ENCODE results near the gene OPA1. TPM values are rescaled to one million over a fixed set of nuclear protein-coding genes. Genes with fewer than 3 reads are reported as not detected.
A peak's percentile ranks its signal among the peaks of the same experiment; 100 is the strongest.
"Not testable (repeated sequence)": the region's sequence is repeated elsewhere in the genome, so short reads cannot be mapped to it uniquely, and the experiment has no call there.

Gene OPA1
- total RNA-seq, 8 experiments from 2014 or later, result 58.8 to 99.1 (median 65.8) TPM

DNA sequence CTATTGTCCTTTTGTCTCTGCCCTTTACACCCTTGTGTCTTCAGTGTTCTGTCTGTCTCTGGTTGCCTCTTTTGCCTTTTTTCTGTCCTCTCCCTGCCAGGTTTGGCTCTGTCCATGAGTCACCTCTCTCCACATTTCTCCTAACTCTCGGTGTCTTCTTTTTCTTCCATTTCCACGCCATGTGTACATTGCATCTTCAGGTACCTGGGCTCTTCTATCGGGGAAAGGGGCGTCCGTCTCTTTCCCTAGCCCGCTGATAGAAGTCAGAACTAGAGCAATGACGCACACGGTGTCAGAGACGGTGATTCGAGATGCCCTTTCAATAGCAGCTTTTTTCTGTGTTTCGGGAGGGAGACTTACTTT is 641 bp downstream of the OPA1 start:
- ATAC-seq (replicated peaks in 6 of 8), result peak in 5 of 8 experiments; percentile 0 to 2 (median 1)
- peaks cover 10 to 23% of the 10 kb centered on the region in 2 donors for H3K4me1 ChIP-seq (replicated peaks in 1 of 2)
- H3K4me3 ChIP-seq, result peak overlapping the region; percentile 65 to 96 (median 76)
- in situ Hi-C loops (cut with MboI; ENCODE audit: low pct_unique_long_range_greater_than_20kb in 2 of 9, low sequenced_read_pairs in 9 of 9, unreplicated experiment in 9 of 9), result no loop called here
- 0 to 3% (median 0%) methylated on average over 1 to 8 of the region's 11 CpGs; no CpG with 5 or more reads in 2 of the 10 experiments for WGBS, 10 experiments
- peak overlapping the region; percentile 81 to 84 for H3K27ac ChIP-seq

DNA sequence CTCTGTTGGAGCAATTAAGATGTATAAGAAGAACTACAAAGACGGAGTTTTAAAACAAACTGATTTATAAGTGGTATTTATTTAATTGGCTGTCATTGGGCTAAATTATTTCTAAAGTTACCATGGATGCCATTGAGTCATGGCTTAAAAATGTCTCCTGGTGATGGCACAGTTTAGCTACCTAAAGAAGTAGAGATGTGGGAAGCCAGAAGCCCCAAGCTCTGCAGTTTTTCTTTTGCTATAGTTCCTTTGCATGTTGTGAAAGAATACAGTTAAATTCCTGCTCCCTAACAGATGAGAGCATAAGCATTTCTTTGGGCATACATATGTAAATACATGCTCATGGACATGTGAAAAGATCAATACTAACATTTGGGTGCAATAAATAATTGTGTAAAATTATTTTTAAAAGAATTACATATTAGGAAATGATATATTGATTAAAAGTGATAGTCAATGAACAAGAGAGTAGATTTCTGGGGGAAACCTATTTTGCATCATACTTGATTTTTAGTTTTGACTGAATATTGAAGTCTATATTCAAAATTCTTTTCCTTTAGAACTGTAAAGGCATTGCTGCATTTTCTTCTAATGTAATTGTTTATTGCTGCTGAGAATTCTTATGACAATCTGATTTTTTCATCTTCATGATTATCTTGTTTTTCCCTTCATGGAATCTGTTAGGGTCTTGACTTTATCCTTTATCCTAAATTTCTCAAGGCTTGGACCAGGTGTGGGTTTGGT is 2.1 kb downstream of the OPA1 start:
- in situ Hi-C loops (cut with MboI; ENCODE audit: low pct_unique_long_range_greater_than_20kb in 2 of 9, low sequenced_read_pairs in 9 of 9, unreplicated experiment in 9 of 9), result no loop called here
- no peak for ATAC-seq (replicated peaks in 6 of 8)
- Histone ChIP-seq H3K4me3 (peak overlapping the region in 3 of 5 donors; percentile 3 to 96 (median 65)), H3K4me1 (replicated peaks in 1 of 2) (peaks cover 10 to 23% of the 10 kb centered on the region in 2 donors), H3K27ac (no peak overlapping the region)
- 0 to 90% (median 57%) methylated on average over 1 of the region's 1 CpG; no CpG with 5 or more reads in 1 of the 10 experiments for WGBS, 10 experiments

DNA sequence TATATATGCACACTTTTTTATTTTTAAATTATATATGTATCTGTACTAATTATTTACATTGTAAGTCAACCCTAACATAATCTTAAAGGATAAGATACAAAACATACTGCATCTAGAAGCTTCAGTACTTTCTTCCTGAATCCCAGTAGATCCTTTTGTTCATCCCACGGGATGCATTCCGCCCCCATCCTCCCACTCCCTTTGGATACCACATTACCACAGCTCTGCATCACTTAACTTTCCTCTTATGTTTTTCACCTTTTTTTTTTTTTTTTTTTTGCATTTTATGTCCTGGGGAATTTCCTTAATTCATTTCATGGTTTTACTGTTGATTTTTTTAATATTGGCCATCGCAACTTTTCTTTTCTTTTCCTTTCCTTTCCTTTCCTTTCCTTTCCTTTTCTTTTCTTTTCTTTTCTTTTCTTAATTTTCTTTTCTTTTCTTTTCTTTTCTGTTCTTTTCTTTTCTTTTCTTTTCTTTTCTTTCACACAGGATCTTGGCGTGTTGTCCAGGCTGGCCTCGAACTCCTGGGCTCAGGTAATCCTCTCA is 3.0 kb downstream of the OPA1 start:
- WGBS, 10 experiments, result 79 to 100% (median 86%) methylated on average over 3 to 5 of the region's 5 CpGs; no CpG with 5 or more reads in 1 of the 10 experiments

GRCh38 chr3:193598202-193598601 is 5.2 kb downstream of the OPA1 start:
- Histone ChIP-seq H3K27ac (no peak overlapping the region), H3K4me3 (no peak overlapping the region), H3K4me1 (replicated peaks in 1 of 2) (peaks cover 5 to 17% of the 10 kb centered on the region in 2 donors)
- no peak for ATAC-seq (replicated peaks in 6 of 8)
- in situ Hi-C loops (cut with MboI; ENCODE audit: low pct_unique_long_range_greater_than_20kb in 2 of 9, low sequenced_read_pairs in 9 of 9, unreplicated experiment in 9 of 9), result no loop called here
- 83 to 100% (median 100%) methylated on average over 1 to 2 of the region's 2 CpGs for WGBS, 10 experiments

More for the DNA sequence above, 3.0 kb downstream of the OPA1 start:
- Histone ChIP-seq H3K27ac (no peak overlapping the region), H3K4me1 (replicated peaks in 1 of 2) (peaks cover 10 to 23% of the 10 kb centered on the region in 2 donors), H3K4me3 (no peak overlapping the region)
- no peak for ATAC-seq (replicated peaks in 6 of 8)
- in situ Hi-C loops (cut with MboI; ENCODE audit: low pct_unique_long_range_greater_than_20kb in 2 of 9, low sequenced_read_pairs in 9 of 9, unreplicated experiment in 9 of 9), result no loop called here

- in situ Hi-C loops (cut with MboI; ENCODE audit: low pct_unique_long_range_greater_than_20kb in 2 of 9, low sequenced_read_pairs in 9 of 9, unreplicated experiment in 9 of 9), result no loop called here
- H3K4me1 ChIP-seq (replicated peaks in 1 of 2), result peaks cover 1 to 14% of the 10 kb centered on the region in 2 donors
- no peak overlapping the region for H3K4me3 ChIP-seq
- no peak for ATAC-seq (replicated peaks in 6 of 8)
- no peak overlapping the region for H3K27ac ChIP-seq
- 91 to 100% (median 100%) methylated on average over 1 of the region's 1 CpG; no CpG with 5 or more reads in 2 of the 10 experiments for WGBS, 10 experiments
Measured at GRCh38 chr3:193599393-193599792, 6.4 kb downstream of the OPA1 start.

DNA sequence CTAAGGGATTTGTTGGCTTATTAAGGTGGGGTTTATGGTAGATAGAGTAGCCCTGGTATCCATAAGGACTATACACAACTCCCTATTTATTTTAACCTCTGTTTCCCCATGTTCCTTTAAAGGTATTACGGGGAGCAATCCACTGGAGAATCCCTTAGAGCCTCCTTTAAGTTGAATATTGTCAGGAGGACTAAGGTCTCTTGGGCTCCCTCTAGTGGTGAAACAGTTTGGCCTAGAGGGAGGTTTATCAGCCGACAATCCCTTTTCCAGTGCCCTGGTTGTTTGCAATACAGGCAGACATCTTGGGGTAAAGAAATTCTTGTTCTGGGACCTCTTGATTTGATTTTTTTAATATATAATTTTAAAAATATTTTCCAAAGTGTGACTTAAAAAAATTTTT is 12.9 kb downstream of the OPA1 start:
- Histone ChIP-seq H3K4me3 (no peak overlapping the region), H3K4me1 (replicated peaks in 1 of 2) (no peaks in the 10 kb centered on the region), H3K27ac (no peak overlapping the region)
- peak in 3 of 8 experiments; percentile 81 to 88 (median 83) for ATAC-seq (replicated peaks in 6 of 8)
- in situ Hi-C loops (cut with MboI; ENCODE audit: low pct_unique_long_range_greater_than_20kb in 2 of 9, low sequenced_read_pairs in 9 of 9, unreplicated experiment in 9 of 9), result no loop called here
- 54 to 100% (median 80%) methylated on average over 1 to 2 of the region's 2 CpGs; no CpG with 5 or more reads in 3 of the 10 experiments for WGBS, 10 experiments

DNA sequence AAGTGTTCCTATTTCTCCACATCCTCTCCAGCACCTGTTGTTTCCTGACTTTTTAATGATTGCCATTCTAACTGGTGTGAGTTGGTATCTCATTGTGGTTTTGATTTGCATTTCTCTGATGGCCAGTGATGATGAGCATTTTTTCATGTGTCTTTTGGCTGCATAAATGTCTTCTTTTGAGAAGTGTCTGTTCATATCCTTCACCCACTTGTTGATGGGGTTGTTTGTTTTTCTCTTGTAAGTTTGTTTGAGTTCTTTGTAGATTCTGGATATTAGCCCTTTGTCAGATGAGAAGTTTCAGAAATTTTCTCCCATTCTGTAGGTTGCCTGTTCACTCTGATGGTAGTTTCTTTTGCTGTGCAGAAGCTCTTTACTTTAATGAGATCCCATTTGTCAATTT is 13.9 kb downstream of the OPA1 start:
- H3K4me1 ChIP-seq (replicated peaks in 1 of 2); in situ Hi-C loops (cut with MboI; ENCODE audit: low pct_unique_long_range_greater_than_20kb in 2 of 9, low sequenced_read_pairs in 9 of 9, unreplicated experiment in 9 of 9); H3K27ac ChIP-seq; ATAC-seq (replicated peaks in 6 of 8); H3K4me3 ChIP-seq: not testable (repeated sequence)

DNA sequence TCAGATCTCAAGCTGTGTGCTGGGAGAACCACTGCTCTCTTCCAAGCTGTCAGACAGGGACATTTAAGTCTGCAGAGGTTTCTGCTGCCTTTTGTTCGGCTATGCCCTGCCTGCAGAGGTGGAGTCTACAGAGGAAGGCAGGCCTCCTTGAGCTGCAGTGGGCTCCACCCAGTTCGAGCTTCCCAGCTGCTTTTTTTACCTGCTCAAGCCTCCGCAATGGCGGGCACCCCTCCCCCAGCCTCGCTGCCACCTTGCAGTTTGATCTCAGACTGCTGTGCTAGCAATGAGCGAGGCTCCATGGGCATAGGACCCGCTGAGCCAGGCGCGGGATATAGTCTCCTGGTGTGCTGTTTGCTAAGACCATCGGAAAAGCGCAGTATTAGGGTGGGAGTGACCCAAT is 17.5 kb downstream of the OPA1 start:
- in situ Hi-C loops (cut with MboI; ENCODE audit: low pct_unique_long_range_greater_than_20kb in 2 of 9, low sequenced_read_pairs in 9 of 9, unreplicated experiment in 9 of 9); H3K27ac ChIP-seq; ATAC-seq (replicated peaks in 6 of 8); H3K4me3 ChIP-seq; H3K4me1 ChIP-seq (replicated peaks in 1 of 2): not testable (repeated sequence)
- WGBS, 10 experiments, result 100% methylated on average over 1 to 6 of the region's 11 CpGs; no CpG with 5 or more reads in 5 of the 10 experiments

DNA sequence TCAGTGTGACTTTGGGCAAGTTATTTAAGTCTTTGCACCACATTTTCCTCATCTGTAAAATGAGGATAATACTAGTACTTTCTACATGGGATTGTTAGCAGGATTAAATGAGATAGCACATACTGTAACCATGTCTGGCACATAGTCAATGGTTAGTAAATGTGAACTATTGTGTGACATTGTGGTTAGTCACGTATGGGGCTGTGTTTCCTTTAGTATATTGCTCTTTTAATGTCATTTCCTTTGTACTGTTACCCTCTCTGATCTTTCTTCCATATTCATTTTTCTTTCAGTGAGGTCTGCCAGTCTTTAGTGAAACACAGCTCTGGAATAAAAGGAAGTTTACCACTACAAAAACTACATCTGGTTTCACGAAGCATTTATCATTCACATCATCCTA is 21.4 kb downstream of the OPA1 start:
- Histone ChIP-seq H3K27ac (no peak overlapping the region), H3K4me3 (no peak overlapping the region), H3K4me1 (replicated peaks in 1 of 2) (no peaks in the 10 kb centered on the region)
- in situ Hi-C loops (cut with MboI; ENCODE audit: low pct_unique_long_range_greater_than_20kb in 2 of 9, low sequenced_read_pairs in 9 of 9, unreplicated experiment in 9 of 9), result no loop called here
- 60 to 100% (median 90%) methylated on average over 1 to 2 of the region's 2 CpGs; no CpG with 5 or more reads in 1 of the 10 experiments for WGBS, 10 experiments
- no peak for ATAC-seq (replicated peaks in 6 of 8)

GRCh38 chr3:193617628-193618027 is 24.6 kb downstream of the OPA1 start:
- Histone ChIP-seq H3K4me1 (replicated peaks in 1 of 2) (no peaks in the 10 kb centered on the region), H3K27ac (no peak overlapping the region), H3K4me3 (no peak overlapping the region)
- WGBS, 10 experiments, result 86 to 100% (median 100%) methylated on average over 1 of the region's 1 CpG; no CpG with 5 or more reads in 2 of the 10 experiments
- ATAC-seq (replicated peaks in 6 of 8), result no peak
- in situ Hi-C loops (cut with MboI; ENCODE audit: low pct_unique_long_range_greater_than_20kb in 2 of 9, low sequenced_read_pairs in 9 of 9, unreplicated experiment in 9 of 9), result no loop called here

DNA sequence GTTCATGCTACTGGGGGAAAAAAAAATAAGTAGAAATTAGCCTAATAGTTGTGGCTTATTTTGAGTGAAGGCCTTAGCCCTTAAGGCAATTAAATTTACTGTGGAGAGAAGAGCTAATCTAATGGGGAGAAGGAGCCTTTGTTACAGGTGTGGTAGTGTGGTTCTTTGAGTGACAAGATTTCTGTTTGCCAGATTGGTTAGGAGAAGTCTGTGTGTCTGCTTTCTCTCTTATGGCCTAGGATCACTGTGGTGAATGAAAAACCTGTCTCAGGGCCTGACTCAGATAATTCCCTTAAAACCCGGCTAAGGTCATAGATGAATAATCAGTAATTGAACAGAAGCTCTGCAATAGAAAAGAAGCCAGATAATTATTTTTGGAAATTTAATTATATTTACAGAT is 27.0 kb downstream of the OPA1 start:
- WGBS, 10 experiments, result 0 to 100% (median 100%) methylated on average over 1 of the region's 1 CpG; no CpG with 5 or more reads in 1 of the 10 experiments
- in situ Hi-C loops (cut with MboI; ENCODE audit: low pct_unique_long_range_greater_than_20kb in 2 of 9, low sequenced_read_pairs in 9 of 9, unreplicated experiment in 9 of 9), result no loop called here
- no peaks in the 10 kb centered on the region for H3K4me1 ChIP-seq (replicated peaks in 1 of 2)
- no peak overlapping the region for H3K27ac ChIP-seq
- H3K4me3 ChIP-seq, result no peak overlapping the region
- ATAC-seq (replicated peaks in 6 of 8), result no peak

DNA sequence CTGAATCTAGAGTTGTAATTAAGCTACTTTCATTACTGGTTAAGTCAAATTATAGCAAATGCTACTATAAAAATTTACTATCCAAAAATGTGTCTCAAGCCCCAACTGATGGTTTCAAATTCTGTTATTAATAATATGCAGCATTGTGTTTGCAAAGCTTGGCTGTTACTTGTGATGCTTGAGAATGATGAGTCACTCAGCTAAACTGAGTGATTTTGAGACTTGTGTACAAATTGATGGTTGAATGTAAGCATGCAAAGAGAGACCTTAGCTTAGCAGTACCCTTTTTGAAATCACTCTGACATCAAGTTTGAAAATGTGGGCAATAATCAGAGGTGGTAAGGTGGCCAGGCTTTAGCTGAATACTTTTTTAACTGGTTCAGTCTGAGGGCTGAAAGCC is 27.6 kb downstream of the OPA1 start:
- Histone ChIP-seq H3K4me3 (no peak overlapping the region), H3K27ac (no peak overlapping the region), H3K4me1 (replicated peaks in 1 of 2) (no peaks in the 10 kb centered on the region)
- in situ Hi-C loops (cut with MboI; ENCODE audit: low pct_unique_long_range_greater_than_20kb in 2 of 9, low sequenced_read_pairs in 9 of 9, unreplicated experiment in 9 of 9), result no loop called here
- peak in 3 of 8 experiments; percentile 39 to 81 (median 62) for ATAC-seq (replicated peaks in 6 of 8)

- in situ Hi-C loops (cut with MboI; ENCODE audit: low pct_unique_long_range_greater_than_20kb in 2 of 9, low sequenced_read_pairs in 9 of 9, unreplicated experiment in 9 of 9), result no loop called here
- WGBS, 10 experiments, result 51 to 100% (median 96%) methylated on average over 1 to 4 of the region's 4 CpGs; no CpG with 5 or more reads in 1 of the 10 experiments
- Histone ChIP-seq H3K4me3 (no peak overlapping the region), H3K4me1 (replicated peaks in 1 of 2) (no peaks in the 10 kb centered on the region), H3K27ac (no peak overlapping the region)
- ATAC-seq (replicated peaks in 6 of 8), result no peak
Measured at GRCh38 chr3:193621127-193621526, 28.1 kb downstream of the OPA1 start.

- Histone ChIP-seq H3K27ac (no peak overlapping the region), H3K4me3 (no peak overlapping the region), H3K4me1 (replicated peaks in 1 of 2) (no peaks in the 10 kb centered on the region)
- ATAC-seq (replicated peaks in 6 of 8), result no peak
- in situ Hi-C loops (cut with MboI; ENCODE audit: low pct_unique_long_range_greater_than_20kb in 2 of 9, low sequenced_read_pairs in 9 of 9, unreplicated experiment in 9 of 9), result no loop called here
- WGBS, 10 experiments, result 45 to 100% (median 80%) methylated on average over 2 to 3 of the region's 3 CpGs
Measured at GRCh38 chr3:193630005-193630404, 37.0 kb downstream of the OPA1 start.
